Pancreas (tissue), 10 donors: ENCODE results near the gene TRAT1. TPM values are rescaled to one million over a fixed set of nuclear protein-coding genes. Genes with fewer than 3 reads are reported as not detected.

Source experiments
- ATAC-seq, 4 donors: fragments of 200-7000 bp; cut with Tn5 transposase; one replicate each; pipeline versions ENCODE4 v1.8.0 to v1.9.1; 2020; ENCODE audit warnings: mild to moderate bottlenecking in 4 of 4, moderate library complexity in 4 of 4
- DNase-seq, 6 donors: peaks; one replicate each; pipeline ENCODE4 v3.0.0-alpha.2; 2020
- FAIRE-seq: peaks from 2 replicates; lab custom pipeline; 2012; peaks lifted over from hg19 to GRCh38; lab: Jason Lieb, UNC
- H3K27ac ChIP-seq, 4 donors: fragments of 200-600 bp; sonication (generic); 1 replicate in 3 of 4; 2 replicates in 1 of 4; pipeline versions ENCODE4 v1.5.0 to v1.8.0; 2020
- H3K27me3 ChIP-seq, 4 donors: fragments of 200-600 bp; one replicate each; pipeline ENCODE4 v1.8.0; 2021
- H3K36me3 ChIP-seq, 3 donors: fragments of 200-600 bp; sonication (generic) in 1 of 3; one replicate each; pipeline versions ENCODE4 v1.5.0 to v1.8.0; 2020 to 2021
- H3K4me1 ChIP-seq, 3 donors: fragments of 200-600 bp; one replicate each; pipeline ENCODE4 v1.8.0; 2021
- H3K4me3 ChIP-seq, 4 donors: fragments of 200-600 bp; sonication (generic) in 2 of 4; one replicate each; pipeline versions ENCODE4 v1.5.0 to v1.8.0; 2020 to 2021
- H3K9me3 ChIP-seq, 4 donors: fragments of 200-600 bp; one replicate each; pipeline ENCODE4 v1.8.0; 2021
- WGBS, 2 donors: extraction: QIAGEN DNeasy Blood & Tissue Kit; methylation state at CpG; one replicate each; pipeline ENCODE4 v1.1.7; 2013; 5-methylcytosine and 5-hydroxymethylcytosine counted together
- intact Hi-C, 3 donors: fragments of 100-400 bp; cut with DNase I; formaldehyde crosslinking; loops; one replicate each; pipeline versions ENCODE4 v1.11.1 to v1.14.2; 2022
- polyA plus RNA-seq, 2 donors: library from polyadenylated mRNA; stranded (reverse); fragments of 200-250 nt; gene quantifications; one replicate each; pipeline ENCODE4 v1.2.3, GENCODE V29; 2013
- total RNA-seq, 6 donors: library from RNA; stranded (reverse); fragmentation: NEBNext Ultra II Directional in 4 of 6; extraction: Animal tissue kit (Norgen Biotek cat#: 25700) in 4 of 6; gene quantifications; one replicate each; pipeline versions ENCODE4 v1.2.1 to v1.2.4, GENCODE V29; 2021 to 2023
- TF ChIP-seq, protein P1 (sequence below), 4 donors: fragments of 200-600 bp; sonication (generic) in 3 of 4; IDR thresholded peaks; one replicate each; pipeline versions ENCODE4 v1.5.0 to v1.8.0; 2021; ENCODE audit warnings: antibody characterized with exemption in 4 of 4
- donor health status: healthy with polysubstance abuse.
- donor health status: DM: no; HTN: no; CAD: no; lungs with moderate emphysema.
- donor health status: DM: no; HTN: no; CAD: no.
- donor health status: control.
- donor health status: control.
- donor health status: Bipolar disorder and iron deficiency.
- donor health status: DM: yes; HTN: yes; CAD: no.
- donor health status: DM: no; HTN: no; CAD: no.
- donor health status: DM: no; HTN: no; CAD: no.
- donor health status: DM: yes; HTN: yes; CAD: no.

Gene TRAT1, protein sequence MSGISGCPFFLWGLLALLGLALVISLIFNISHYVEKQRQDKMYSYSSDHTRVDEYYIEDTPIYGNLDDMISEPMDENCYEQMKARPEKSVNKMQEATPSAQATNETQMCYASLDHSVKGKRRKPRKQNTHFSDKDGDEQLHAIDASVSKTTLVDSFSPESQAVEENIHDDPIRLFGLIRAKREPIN
- total RNA-seq = under 1 TPM in 1 of 6 donors, not detected in 5; 0.32 TPM
- polyA plus RNA-seq = not detected

DNA sequence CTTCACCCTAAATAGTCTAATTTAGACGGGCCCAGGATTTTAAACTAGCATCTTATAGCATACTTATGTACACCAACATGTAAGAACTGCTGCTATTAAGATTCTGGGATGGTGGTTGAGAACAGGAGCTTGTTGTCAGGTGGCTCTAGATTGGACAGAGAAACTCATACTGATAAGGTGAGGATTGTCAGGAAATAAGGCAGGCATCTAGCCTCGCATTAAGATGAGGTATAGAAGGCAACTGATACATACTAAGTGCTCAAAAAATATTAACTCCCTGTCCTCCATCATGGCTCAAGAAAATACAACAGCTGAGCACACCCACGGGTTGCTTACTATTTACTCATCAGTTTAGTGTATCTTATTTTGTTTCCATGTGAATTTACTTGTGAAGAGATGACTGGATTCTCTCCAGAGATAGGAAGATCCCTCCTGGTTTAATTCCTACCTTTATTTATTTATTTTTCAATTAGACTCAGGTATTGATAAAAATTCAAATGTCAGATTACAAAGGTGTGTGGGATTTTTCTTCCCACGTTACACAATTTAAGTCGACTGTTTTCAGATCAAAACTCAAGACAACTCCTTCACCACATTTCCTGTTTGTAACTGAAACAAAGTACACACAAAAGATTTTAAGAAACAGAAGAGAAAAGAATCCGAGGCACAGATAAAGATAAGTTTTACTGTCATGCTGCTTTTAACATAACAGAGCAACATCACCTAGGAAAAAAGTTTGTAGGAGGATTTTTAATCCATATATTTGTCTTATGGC, at the start of gene TRAT1:
TRAT1 (plus strand) TSS at position 664 of the 775 bp plus-strand sequence. CDS start 142 bp downstream, outside the sequence.
- no peaks in the 10 kb centered on the region for H3K27me3 ChIP-seq
- H3K27ac ChIP-seq = no peak within 1 kb of the TSS
- ATAC-seq = no peak
- no peak for DNase-seq
- H3K36me3 ChIP-seq = no peaks in the 10 kb centered on the region
- FAIRE-seq = no peak
- no peaks in the 10 kb centered on the region for H3K4me1 ChIP-seq
- H3K9me3 ChIP-seq = no peaks in the 10 kb centered on the region
- intact Hi-C loops = no loop called here
- 46% methylated on average over 6 of the region's 6 CpGs for WGBS, 2 donors
- TF ChIP-seq, protein P1, sequence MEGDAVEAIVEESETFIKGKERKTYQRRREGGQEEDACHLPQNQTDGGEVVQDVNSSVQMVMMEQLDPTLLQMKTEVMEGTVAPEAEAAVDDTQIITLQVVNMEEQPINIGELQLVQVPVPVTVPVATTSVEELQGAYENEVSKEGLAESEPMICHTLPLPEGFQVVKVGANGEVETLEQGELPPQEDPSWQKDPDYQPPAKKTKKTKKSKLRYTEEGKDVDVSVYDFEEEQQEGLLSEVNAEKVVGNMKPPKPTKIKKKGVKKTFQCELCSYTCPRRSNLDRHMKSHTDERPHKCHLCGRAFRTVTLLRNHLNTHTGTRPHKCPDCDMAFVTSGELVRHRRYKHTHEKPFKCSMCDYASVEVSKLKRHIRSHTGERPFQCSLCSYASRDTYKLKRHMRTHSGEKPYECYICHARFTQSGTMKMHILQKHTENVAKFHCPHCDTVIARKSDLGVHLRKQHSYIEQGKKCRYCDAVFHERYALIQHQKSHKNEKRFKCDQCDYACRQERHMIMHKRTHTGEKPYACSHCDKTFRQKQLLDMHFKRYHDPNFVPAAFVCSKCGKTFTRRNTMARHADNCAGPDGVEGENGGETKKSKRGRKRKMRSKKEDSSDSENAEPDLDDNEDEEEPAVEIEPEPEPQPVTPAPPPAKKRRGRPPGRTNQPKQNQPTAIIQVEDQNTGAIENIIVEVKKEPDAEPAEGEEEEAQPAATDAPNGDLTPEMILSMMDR (IDR thresholded peaks at IDR 0.05) = no peak
- no peak within 1 kb of the TSS for H3K4me3 ChIP-seq

GRCh38 chr3:108775649-108776048, 46.9 kb upstream of the TRAT1 start:
- no peak for FAIRE-seq
- DNase-seq = no peak
- Histone ChIP-seq H3K4me1 (no peaks in the 10 kb centered on the region), H3K27me3 (no peaks in the 10 kb centered on the region), H3K27ac (no peak overlapping the region), H3K9me3 (no peaks in the 10 kb centered on the region), H3K4me3 (no peak overlapping the region), H3K36me3 (no peaks in the 10 kb centered on the region)
- WGBS, 2 donors = 73 to 87% methylated on average over 1 of the region's 1 CpG
- TF ChIP-seq, protein P1 (IDR thresholded peaks at IDR 0.05) = no peak
- no peak for ATAC-seq
- intact Hi-C loops = no loop called here

- no peak for ATAC-seq
- 90 to 94% methylated on average over 3 of the region's 3 CpGs for WGBS, 2 donors
- DNase-seq = no peak
- no peak for FAIRE-seq
- no peaks in the 10 kb centered on the region for H3K4me1 ChIP-seq
- no peaks in the 10 kb centered on the region for H3K36me3 ChIP-seq
- H3K27me3 ChIP-seq = no peaks in the 10 kb centered on the region
- H3K4me3 ChIP-seq = no peak overlapping the region
- intact Hi-C loops = no loop called here
- no peaks in the 10 kb centered on the region for H3K9me3 ChIP-seq
- H3K27ac ChIP-seq = no peak overlapping the region
- TF ChIP-seq, protein P1 (IDR thresholded peaks at IDR 0.05) = no peak
These were observed 43.1 kb upstream of the TRAT1 start for GRCh38 chr3:108779496-108779895.

DNA sequence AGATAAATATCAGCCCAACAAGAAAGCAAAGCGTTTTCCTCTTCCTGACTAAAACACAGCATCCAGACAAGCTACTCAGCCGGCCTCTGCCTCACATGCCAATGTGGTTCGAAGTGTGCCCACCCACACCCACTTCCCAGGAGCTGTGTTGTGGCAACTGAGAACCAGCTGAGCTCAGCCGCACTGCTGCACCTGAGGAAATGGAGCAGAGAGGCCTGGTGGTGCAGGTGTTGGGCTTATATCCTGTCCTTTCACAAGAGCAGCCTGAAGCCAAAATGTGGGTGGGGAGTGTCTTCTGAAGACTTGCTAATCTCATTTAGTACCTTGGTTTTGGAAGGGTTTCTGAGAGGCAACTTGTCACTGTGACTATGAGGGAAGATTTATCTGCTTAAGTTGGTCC, 42.4 kb upstream of the TRAT1 start:
- Histone ChIP-seq H3K9me3 (no peaks in the 10 kb centered on the region), H3K27ac (no peak overlapping the region), H3K4me1 (no peaks in the 10 kb centered on the region), H3K4me3 (no peak overlapping the region), H3K36me3 (no peaks in the 10 kb centered on the region), H3K27me3 (no peaks in the 10 kb centered on the region)
- intact Hi-C loops = no loop called here
- FAIRE-seq = no peak
- no peak for ATAC-seq
- WGBS, 2 donors = 83 to 88% methylated on average over 4 of the region's 4 CpGs
- TF ChIP-seq, protein P1 (IDR thresholded peaks at IDR 0.05) = no peak
- no peak for DNase-seq

DNA sequence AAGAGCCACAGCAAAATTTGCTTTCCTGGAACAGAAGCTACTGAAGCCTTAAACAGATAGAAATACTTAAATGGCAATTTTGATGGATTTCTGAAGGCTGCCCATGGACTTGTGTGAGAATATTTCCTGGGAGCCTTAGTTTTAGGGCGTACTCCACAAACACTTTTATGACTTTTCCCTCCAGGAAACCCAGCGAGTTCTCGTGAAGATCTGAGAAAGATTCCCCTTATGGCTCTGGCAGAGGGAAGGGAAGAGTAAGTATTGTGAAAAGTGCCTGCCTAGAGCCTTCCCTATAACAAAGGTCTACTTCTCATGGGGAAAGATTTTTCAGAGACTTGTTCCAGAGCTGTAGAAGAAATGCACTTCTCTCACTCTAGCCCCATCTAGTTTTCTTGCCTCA, 31.1 kb upstream of the TRAT1 start:
- Histone ChIP-seq H3K27me3 (no peaks in the 10 kb centered on the region), H3K9me3 (no peaks in the 10 kb centered on the region), H3K4me1 (no peaks in the 10 kb centered on the region), H3K27ac (no peak overlapping the region), H3K36me3 (no peaks in the 10 kb centered on the region), H3K4me3 (no peak overlapping the region)
- no peak for ATAC-seq
- intact Hi-C loops = no loop called here
- no peak for FAIRE-seq
- DNase-seq = no peak
- WGBS, 2 donors = 66 to 67% methylated on average over 3 of the region's 3 CpGs
- TF ChIP-seq, protein P1 (IDR thresholded peaks at IDR 0.05) = no peak
